Breast epithelium (tissue), 4 donors: ENCODE results near the gene TTLL11. TPM values are rescaled to one million over a fixed set of nuclear protein-coding genes. Genes with fewer than 3 reads are reported as not detected.

Source experiments
- DNase-seq, 2 donors: peaks; one replicate each; pipeline ENCODE4 v3.0.0-alpha.2; 2019; ENCODE audit warnings: low spot score in 2 of 2
- H3K27ac ChIP-seq, 2 donors: fragments of 200-600 bp; sonication (generic) in 1 of 2; one replicate each; pipeline ENCODE4 v1.5.1; 2016 to 2019; ENCODE audit warnings: mild to moderate bottlenecking in 1 of 2
- H3K27me3 ChIP-seq, 2 donors: fragments of 200-600 bp; sonication (generic) in 1 of 2; one replicate each; pipeline versions ENCODE4 v1.5.1 to v1.6.0; 2017 to 2019; ENCODE audit warnings: control low read depth in 1 of 2, mild to moderate bottlenecking in 1 of 2
- H3K36me3 ChIP-seq: fragments of 200-600 bp; one replicate; pipeline ENCODE4 v1.5.1; 2019
- H3K4me1 ChIP-seq, 2 donors: fragments of 200-600 bp; sonication (generic); one replicate each; pipeline ENCODE4 v1.5.1; 2016 to 2019; ENCODE audit warnings: control low read depth in 1 of 2
- H3K4me3 ChIP-seq, 3 donors: fragments of 200-600 bp; sonication (generic); 1 replicate in 2 of 3; 2 replicates in 1 of 3; pipeline ENCODE4 v1.5.1; 2016 to 2019; ENCODE audit warnings: mild to moderate bottlenecking in 3 of 3, moderate library complexity in 2 of 3
- H3K9me3 ChIP-seq, 2 donors: fragments of 200-600 bp; sonication (generic) in 1 of 2; one replicate each; pipeline ENCODE4 v1.5.1; 2016 to 2019; ENCODE audit warnings: control low read depth in 1 of 2
- CTCF ChIP-seq, 3 donors: fragments of 450-650 bp; IDR thresholded peaks; one replicate each; pipeline ENCODE4 v1.5.1; 2016 to 2017; ENCODE audit warnings: antibody characterized with exemption in 3 of 3, mild to moderate bottlenecking in 3 of 3, moderate library complexity in 3 of 3
- POLR2A ChIP-seq: fragments of 450-650 bp; IDR thresholded peaks from one replicate; pipeline ENCODE4 v1.6.1; 2016; ENCODE audit warnings: antibody characterized with exemption, mild to moderate bottlenecking, moderate library complexity
- POLR2AphosphoS5 ChIP-seq, 3 donors: sonication (generic); formaldehyde crosslinking; IDR thresholded peaks; one replicate each; pipeline ENCODE4 v1.6.1; 2017; ENCODE audit warnings: antibody characterized with exemption in 3 of 3
- intact Hi-C: fragments of 100-400 bp; cut with DNase I; formaldehyde crosslinking; loops from one replicate; pipeline ENCODE4 v1.15.1; 2023; ENCODE audit warnings: low total_unique reads
- total RNA-seq, 3 donors: library from RNA; depleted of rRNA; stranded (reverse); fragments of >200 nt; gene quantifications; one replicate each; pipeline ENCODE4 v1.1.0, GENCODE V29; 2016

TTLL11 gene
- total RNA-seq, 3 donors from 2014 or later: 9.0 to 12.1 (median 10.0) TPM

- Histone ChIP-seq H3K36me3 (no peaks in the 10 kb centered on the region), H3K9me3 (no peaks in the 10 kb centered on the region), H3K4me3 (no peak overlapping the region), H3K4me1 (no peaks in the 10 kb centered on the region), H3K27ac (no peak overlapping the region), H3K27me3 (no peaks in the 10 kb centered on the region)
- no peak for DNase-seq
- TF ChIP-seq POLR2AphosphoS5 (IDR thresholded peaks at IDR 0.05) (no peak), POLR2A (no peak), CTCF (IDR thresholded peaks at IDR 0.05) (no peak)
- intact Hi-C loops: no loop called here
These were observed 147.3 kb downstream of the TTLL11 start for GRCh38 chr9:121945849-121946248.

- DNase-seq: no peak
- H3K4me3 ChIP-seq: no peak overlapping the region
- no peaks in the 10 kb centered on the region for H3K9me3 ChIP-seq
- H3K36me3 ChIP-seq: no peaks in the 10 kb centered on the region
- H3K27ac ChIP-seq: no peak overlapping the region
- TF ChIP-seq POLR2A: no peak
- no peak for TF ChIP-seq CTCF (IDR thresholded peaks at IDR 0.05)
- TF ChIP-seq POLR2AphosphoS5 (IDR thresholded peaks at IDR 0.05): no peak
- no peaks in the 10 kb centered on the region for H3K27me3 ChIP-seq
- intact Hi-C loops: no loop called here
- no peaks in the 10 kb centered on the region for H3K4me1 ChIP-seq
These were observed 147.8 kb downstream of the TTLL11 start for GRCh38 chr9:121945281-121945680.

- DNase-seq: no peak
- no peaks in the 10 kb centered on the region for H3K4me1 ChIP-seq
- no peak overlapping the region for H3K4me3 ChIP-seq
- no peak overlapping the region for H3K27ac ChIP-seq
- TF ChIP-seq POLR2AphosphoS5 (IDR thresholded peaks at IDR 0.05): no peak
- no peak for TF ChIP-seq POLR2A
- TF ChIP-seq CTCF (IDR thresholded peaks at IDR 0.05): no peak
- H3K9me3 ChIP-seq: no peaks in the 10 kb centered on the region
- no peaks in the 10 kb centered on the region for H3K36me3 ChIP-seq
- no peaks in the 10 kb centered on the region for H3K27me3 ChIP-seq
- intact Hi-C loops: no loop called here
These were observed 148.4 kb downstream of the TTLL11 start for GRCh38 chr9:121944711-121945191.

GRCh38 chr9:121943463-121943862 lies 149.6 kb downstream of the TTLL11 start:
- no peak overlapping the region for H3K4me3 ChIP-seq
- no peak for DNase-seq
- H3K36me3 ChIP-seq: no peaks in the 10 kb centered on the region
- H3K9me3 ChIP-seq: no peaks in the 10 kb centered on the region
- no peaks in the 10 kb centered on the region for H3K4me1 ChIP-seq
- intact Hi-C loops: no loop called here
- no peak overlapping the region for H3K27ac ChIP-seq
- no peak for TF ChIP-seq CTCF (IDR thresholded peaks at IDR 0.05)
- no peak for TF ChIP-seq POLR2A
- TF ChIP-seq POLR2AphosphoS5 (IDR thresholded peaks at IDR 0.05): no peak
- no peaks in the 10 kb centered on the region for H3K27me3 ChIP-seq

- no peak for TF ChIP-seq CTCF (IDR thresholded peaks at IDR 0.05)
- TF ChIP-seq POLR2A: no peak
- TF ChIP-seq POLR2AphosphoS5 (IDR thresholded peaks at IDR 0.05): no peak
- H3K27ac ChIP-seq: no peak overlapping the region
- no peaks in the 10 kb centered on the region for H3K36me3 ChIP-seq
These were observed 150.2 kb downstream of the TTLL11 start for GRCh38 chr9:121942866-121943382.

More at GRCh38 chr9:121942866-121943382, 150.2 kb downstream of the TTLL11 start:
- no peaks in the 10 kb centered on the region for H3K9me3 ChIP-seq
- H3K4me3 ChIP-seq: no peak overlapping the region
- no peak for DNase-seq
- no peaks in the 10 kb centered on the region for H3K4me1 ChIP-seq
- H3K27me3 ChIP-seq: no peaks in the 10 kb centered on the region
- intact Hi-C loops: no loop called here
